ENCODE results near the gene URI1. TPM values are rescaled to one million over a fixed set of nuclear protein-coding genes. Genes with fewer than 3 reads are reported as not detected.

The URI1 gene
- total and polyA plus RNA-seq, 2 of the 8 experiments (the other 6 are each of a cell fraction or from before 2014, with no cell fraction given), result 27.7 to 64.3 TPM

GRCh38 chr19:30026933-30027332 is 84.9 kb downstream of the URI1 start (continued):
- no peak for TF ChIP-seq CHD7 (IDR thresholded peaks at IDR 0.05; ENCODE audit: insufficient replicate concordance, low read length)
- no peak for TF ChIP-seq GTF2F1 (IDR thresholded peaks at IDR 0.05; ENCODE audit: borderline replicate concordance, low read depth, low read length)
- no peak for TF ChIP-seq GABPA (IDR thresholded peaks at IDR 0.05; ENCODE audit: borderline replicate concordance, insufficient read depth, low read length)

Data from H1 (cell line).